Kidney (tissue), 14 donors: ENCODE results near the gene CENPO. TPM values are rescaled to one million over a fixed set of nuclear protein-coding genes. Genes with fewer than 3 reads are reported as not detected.

Experiments used
- DNase-seq, 5 donors: peaks; one replicate each; pipeline ENCODE4 v3.0.0-alpha.2; 2013 to 2020
- FAIRE-seq: peaks from 2 replicates; lab custom pipeline; 2012; peaks lifted over from hg19 to GRCh38; lab: Jason Lieb, UNC
- H3K27ac ChIP-seq, 2 donors: one replicate each; pipeline ENCODE4 v1.7.0; 2013; ENCODE audit warnings: low read depth in 2 of 2, low read length in 2 of 2, inconsistent platforms in 1 of 2
- H3K27me3 ChIP-seq: one replicate; pipeline ENCODE4 v1.7.1; 2013; ENCODE audit warnings: low read length, inconsistent platforms; ENCODE audit not compliant: control insufficient read depth, insufficient read depth
- H3K36me3 ChIP-seq, 3 donors: one replicate each; pipeline versions ENCODE4 v1.7.0 to v1.7.1; 2013; ENCODE audit warnings: low read length in 3 of 3, control low read depth in 1 of 3, inconsistent platforms in 1 of 3; ENCODE audit not compliant: insufficient read depth in 3 of 3, control insufficient read depth in 2 of 3
- H3K4me1 ChIP-seq, 3 donors: one replicate each; pipeline versions ENCODE4 v1.7.0 to v1.7.1; 2013; ENCODE audit warnings: low read length in 3 of 3, inconsistent platforms in 1 of 3, low read depth in 1 of 3; ENCODE audit not compliant: control insufficient read depth in 2 of 3, insufficient read depth in 2 of 3
- H3K4me3 ChIP-seq, 3 donors: one replicate each; pipeline versions ENCODE4 v1.7.0 to v1.8.1; 2013; ENCODE audit warnings: low read length in 3 of 3, control low read depth in 1 of 3, inconsistent platforms in 1 of 3
- H3K9ac ChIP-seq, 3 donors: one replicate each; pipeline versions ENCODE4 v1.7.0 to v1.7.1; 2013; ENCODE audit warnings: low read length in 3 of 3, control low read depth in 1 of 3, inconsistent platforms in 1 of 3
- H3K9me3 ChIP-seq, 3 donors: one replicate each; pipeline versions ENCODE4 v1.7.0 to v1.7.1; 2013; ENCODE audit warnings: low read length in 3 of 3, control low read depth in 1 of 3, inconsistent platforms in 1 of 3; ENCODE audit not compliant: control insufficient read depth in 2 of 3, insufficient read depth in 1 of 3
- intact Hi-C: fragments of 100-400 bp; cut with DNase I; formaldehyde crosslinking; loops from one replicate; pipeline ENCODE4 v1.11.1; 2022
- polyA plus RNA-seq: library from polyadenylated mRNA; stranded (reverse); fragments of 350-450 nt; fragmentation: Illumina TruSeq; extraction: RNeasy Lipid Tissue Mini Kit (QIAGEN cat#74804); gene quantifications from one replicate; pipeline ENCODE4 v1.2.3, GENCODE V29; 2014; ENCODE audit warnings: low read depth, low replicate concordance; ENCODE audit not compliant: insufficient read depth
- total RNA-seq: library from RNA; stranded (reverse); fragmentation: NEBNext Ultra II Directional; extraction: Animal tissue kit (Norgen Biotek cat#: 25700); gene quantifications from one replicate; pipeline ENCODE4 v1.2.1, GENCODE V29; 2021
- TF ChIP-seq, protein P1 (sequence below): IDR thresholded peaks from 3 replicates; pipeline ENCODE4 v1.5.1; 2012; ENCODE audit warnings: mild to moderate bottlenecking, moderate library complexity, borderline replicate concordance; ENCODE audit not compliant: insufficient read depth; ENCODE audit errors: extremely low read depth
- donor health status: control.
- donor health status: control.
- donor health status: control.
- donor health status: control.
- donor health status: control.
- donor health status: DM: yes; HTN: yes; CAD: no.
- donor health status: Normal renal cell carcinoma (clear cell type).

CENPO gene
- total and polyA plus RNA-seq, 2 donors from 2014 or later: 1.5 to 5.7 TPM

DNA sequence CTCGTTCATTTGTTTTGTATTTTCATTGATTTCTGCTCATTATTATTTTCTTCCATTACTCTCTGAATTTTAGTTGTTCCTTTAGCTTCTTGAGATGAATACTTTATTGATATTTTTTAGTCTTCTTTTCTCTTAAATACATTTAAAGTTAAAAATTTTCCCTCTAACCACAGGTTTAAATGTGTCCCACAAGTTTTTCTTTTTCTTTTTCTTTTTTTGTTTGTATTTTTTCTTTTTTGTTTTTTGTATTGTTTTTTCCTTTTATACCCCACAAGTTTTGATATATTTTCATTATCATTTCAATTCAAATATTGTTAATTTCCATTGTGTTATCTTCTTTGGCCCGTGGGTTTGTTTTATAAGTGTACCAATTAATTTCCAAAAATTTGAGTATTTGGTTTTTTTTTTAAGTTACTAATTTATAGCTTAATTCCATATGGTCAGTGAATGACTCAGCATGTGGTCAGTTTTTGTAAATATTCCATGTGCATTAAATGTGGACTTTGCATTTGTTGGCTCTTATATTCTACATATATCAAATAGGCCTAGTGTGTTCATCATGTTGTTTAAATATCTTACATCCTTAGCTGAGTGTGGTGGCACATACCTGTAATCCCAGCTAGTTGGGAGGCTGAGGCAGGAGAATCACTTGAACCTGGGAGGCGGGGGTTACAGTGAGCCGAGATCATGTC, 16.2 kb downstream of the CENPO start:
- FAIRE-seq (peak; percentile 38), DNase-seq (no peak)
- Histone ChIP-seq H3K4me1 (no peaks in the 10 kb centered on the region), H3K27me3 (no peaks in the 10 kb centered on the region), H3K36me3 (no peaks in the 10 kb centered on the region), H3K27ac (no peak overlapping the region), H3K9ac (no peak overlapping the region), H3K4me3 (no peak overlapping the region), H3K9me3 (no peaks in the 10 kb centered on the region)
- TF ChIP-seq, protein P1, sequence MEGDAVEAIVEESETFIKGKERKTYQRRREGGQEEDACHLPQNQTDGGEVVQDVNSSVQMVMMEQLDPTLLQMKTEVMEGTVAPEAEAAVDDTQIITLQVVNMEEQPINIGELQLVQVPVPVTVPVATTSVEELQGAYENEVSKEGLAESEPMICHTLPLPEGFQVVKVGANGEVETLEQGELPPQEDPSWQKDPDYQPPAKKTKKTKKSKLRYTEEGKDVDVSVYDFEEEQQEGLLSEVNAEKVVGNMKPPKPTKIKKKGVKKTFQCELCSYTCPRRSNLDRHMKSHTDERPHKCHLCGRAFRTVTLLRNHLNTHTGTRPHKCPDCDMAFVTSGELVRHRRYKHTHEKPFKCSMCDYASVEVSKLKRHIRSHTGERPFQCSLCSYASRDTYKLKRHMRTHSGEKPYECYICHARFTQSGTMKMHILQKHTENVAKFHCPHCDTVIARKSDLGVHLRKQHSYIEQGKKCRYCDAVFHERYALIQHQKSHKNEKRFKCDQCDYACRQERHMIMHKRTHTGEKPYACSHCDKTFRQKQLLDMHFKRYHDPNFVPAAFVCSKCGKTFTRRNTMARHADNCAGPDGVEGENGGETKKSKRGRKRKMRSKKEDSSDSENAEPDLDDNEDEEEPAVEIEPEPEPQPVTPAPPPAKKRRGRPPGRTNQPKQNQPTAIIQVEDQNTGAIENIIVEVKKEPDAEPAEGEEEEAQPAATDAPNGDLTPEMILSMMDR: no peak
- intact Hi-C loops: no loop called here

DNA sequence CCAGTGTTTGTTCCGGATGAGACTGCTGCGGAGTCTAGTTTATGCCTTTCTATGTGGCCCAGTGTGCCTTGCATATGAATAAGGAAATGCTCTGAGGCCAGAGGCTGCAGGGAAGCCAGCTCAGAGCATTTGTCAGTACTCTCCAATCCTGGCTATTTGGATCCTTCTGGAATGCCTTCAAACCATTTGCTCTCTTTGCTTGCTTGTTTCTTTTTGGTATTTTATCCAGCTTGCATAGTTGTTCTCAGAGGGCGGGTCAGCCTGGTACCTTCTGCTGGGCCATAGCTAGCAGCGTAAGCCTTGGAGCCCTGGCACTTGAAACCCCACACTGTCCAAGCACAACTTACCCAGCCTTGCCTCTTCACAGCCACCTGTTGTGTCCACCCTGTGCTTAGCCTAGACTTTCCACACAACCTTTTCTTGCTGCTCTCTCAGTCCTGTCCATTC, 20.5 kb downstream of the CENPO start:
- intact Hi-C loops: no loop called here
- DNase-seq: no peak
- H3K4me3 ChIP-seq: no peak overlapping the region
- no peak overlapping the region for H3K9ac ChIP-seq
- no peak for FAIRE-seq
- no peaks in the 10 kb centered on the region for H3K27me3 ChIP-seq
- TF ChIP-seq, protein P1: no peak
- H3K4me1 ChIP-seq: no peaks in the 10 kb centered on the region
- H3K36me3 ChIP-seq: peaks cover 3 to 6% (median 4%) of the 10 kb centered on the region in 3 donors
- no peak overlapping the region for H3K27ac ChIP-seq
- H3K9me3 ChIP-seq: no peaks in the 10 kb centered on the region

- FAIRE-seq: no peak
- H3K27me3 ChIP-seq: no peaks in the 10 kb centered on the region
- no peak for DNase-seq
- no peak overlapping the region for H3K27ac ChIP-seq
- intact Hi-C loops: no loop called here
- no peak overlapping the region for H3K4me3 ChIP-seq
- peaks cover 3 to 6% (median 4%) of the 10 kb centered on the region in 3 donors for H3K36me3 ChIP-seq
- TF ChIP-seq, protein P1: no peak
- no peaks in the 10 kb centered on the region for H3K4me1 ChIP-seq
- no peak overlapping the region for H3K9ac ChIP-seq
- H3K9me3 ChIP-seq: no peaks in the 10 kb centered on the region
Measured at GRCh38 chr2:24814516-24814915, 21.3 kb downstream of the CENPO start.
